ACC112 (cell line): ENCODE measurements around the gene STK16.

ENCODE experiments used
- H2AFZ ChIP-seq: fragments of 200-600 bp; sonication (generic); one replicate; pipeline ENCODE4 v1.6.0; 2017; ENCODE audit warnings: antibody characterized with exemption, low read length; ENCODE audit not compliant: unreplicated experiment
- H3K27ac ChIP-seq: fragments of 200-600 bp; sonication (generic); 2 replicates; pipeline ENCODE4 v1.5.1; 2014; ENCODE audit warnings: low read depth, mild to moderate bottlenecking, antibody characterized with exemption, low read length, moderate library complexity
- H3K27me3 ChIP-seq: fragments of 200-600 bp; sonication (generic); 2 replicates; pipeline ENCODE4 v1.6.1; 2014; ENCODE audit warnings: mild to moderate bottlenecking, antibody characterized with exemption, low read length, moderate library complexity, mixed read lengths; ENCODE audit not compliant: insufficient read depth
- H3K36me3 ChIP-seq: fragments of 200-600 bp; sonication (generic); 2 replicates; pipeline ENCODE4 v1.6.1; 2016; ENCODE audit warnings: mild to moderate bottlenecking, antibody characterized with exemption, low read length, moderate library complexity, mixed read lengths; ENCODE audit not compliant: insufficient read depth
- H3K4me1 ChIP-seq: fragments of 200-600 bp; sonication (generic); one replicate; pipeline ENCODE4 v1.6.1; 2016; ENCODE audit warnings: low read length, mixed read lengths; ENCODE audit not compliant: insufficient read depth, unreplicated experiment, control insufficient read depth
- H3K4me3 ChIP-seq: fragments of 200-600 bp; sonication (generic); 2 replicates; pipeline ENCODE4 v1.5.1; 2014; ENCODE audit warnings: mild to moderate bottlenecking, low read depth, low read length
- H3K79me2 ChIP-seq: fragments of 200-600 bp; sonication (generic); one replicate; pipeline ENCODE4 v1.6.0; 2016; ENCODE audit warnings: low read length; ENCODE audit not compliant: control insufficient read depth, unreplicated experiment, insufficient read depth

STK16 gene

GRCh38 chr2:219272356-219272755, 27.1 kb downstream of the STK16 start:
- Histone ChIP-seq H3K79me2 (no peaks in the 10 kb centered on the region), H3K36me3 (no peaks in the 10 kb centered on the region), H3K27me3 (no peaks in the 10 kb centered on the region), H3K27ac (no peak overlapping the region), H2AFZ (no peak overlapping the region), H3K4me3 (no peak overlapping the region), H3K4me1 (peaks cover 23% of the 10 kb centered on the region)

DNA sequence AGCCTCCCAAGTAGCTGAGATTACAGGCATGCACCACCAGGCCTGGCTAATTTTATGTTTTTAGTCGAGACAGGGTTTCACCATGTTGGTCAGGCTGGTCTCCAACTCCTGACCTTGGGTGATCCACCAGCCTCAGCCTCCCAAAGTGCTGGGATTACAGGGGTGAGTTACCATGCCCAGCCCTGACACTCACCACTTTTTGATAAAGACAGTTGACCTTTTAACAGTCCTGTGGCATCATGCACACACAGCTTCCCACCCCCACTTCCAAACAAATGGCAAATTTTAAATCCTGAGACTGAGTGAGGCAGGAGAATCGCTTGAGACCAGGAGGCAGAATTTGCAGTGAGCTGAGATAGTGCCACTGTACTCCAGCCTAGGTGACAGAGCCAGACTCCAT, 27.7 kb downstream of the STK16 start:
- no peaks in the 10 kb centered on the region for H3K79me2 ChIP-seq

DNA sequence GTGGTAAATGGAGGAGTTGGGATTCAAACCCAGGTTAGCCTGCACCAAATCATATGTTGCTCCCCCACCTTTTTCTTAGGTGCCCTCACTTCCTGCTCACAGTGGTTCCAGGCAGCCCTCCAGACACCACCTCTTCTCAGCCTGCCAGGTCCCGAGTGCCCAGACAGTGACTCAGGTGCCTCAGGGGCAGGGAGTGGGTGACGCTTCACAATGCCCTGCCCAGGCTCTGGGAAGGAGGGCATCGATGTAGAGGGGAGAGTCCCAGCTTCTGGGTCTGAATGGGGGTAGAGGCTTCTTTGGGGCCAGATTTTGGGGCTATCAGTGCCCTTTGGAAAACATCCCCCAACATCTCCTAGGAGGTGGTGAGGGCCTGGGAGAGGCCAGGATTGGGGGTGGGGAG, 28.7 kb downstream of the STK16 start:
- peak overlapping the region; percentile 6 for H2AFZ ChIP-seq
- peak overlapping the region; percentile 14; the same call in 1 of the 2 replicates for H3K4me3 ChIP-seq
- peak overlapping the region; percentile 71 for H3K27ac ChIP-seq

More for the DNA sequence above, 27.7 kb downstream of the STK16 start:
- Histone ChIP-seq H3K27ac (no peak overlapping the region), H3K36me3 (no peaks in the 10 kb centered on the region), H3K4me1 (peaks cover 29% of the 10 kb centered on the region), H3K27me3 (no peaks in the 10 kb centered on the region), H3K4me3 (no peak overlapping the region), H2AFZ (no peak overlapping the region)

GRCh38 chr2:219274361-219274921, 29.2 kb downstream of the STK16 start:
- no peaks in the 10 kb centered on the region for H3K36me3 ChIP-seq
- no peaks in the 10 kb centered on the region for H3K27me3 ChIP-seq
- H3K4me1 ChIP-seq = peaks cover 37% of the 10 kb centered on the region
- peak overlapping the region; percentile 14; the same call in 1 of the 2 replicates for H3K4me3 ChIP-seq
- peak overlapping the region; percentile 71 for H3K27ac ChIP-seq
- H2AFZ ChIP-seq = peak overlapping the region; percentile 6
- no peaks in the 10 kb centered on the region for H3K79me2 ChIP-seq

More for the DNA sequence above, 28.7 kb downstream of the STK16 start:
- H3K79me2 ChIP-seq = no peaks in the 10 kb centered on the region
- no peaks in the 10 kb centered on the region for H3K36me3 ChIP-seq
- peaks cover 37% of the 10 kb centered on the region for H3K4me1 ChIP-seq
- no peaks in the 10 kb centered on the region for H3K27me3 ChIP-seq

DNA sequence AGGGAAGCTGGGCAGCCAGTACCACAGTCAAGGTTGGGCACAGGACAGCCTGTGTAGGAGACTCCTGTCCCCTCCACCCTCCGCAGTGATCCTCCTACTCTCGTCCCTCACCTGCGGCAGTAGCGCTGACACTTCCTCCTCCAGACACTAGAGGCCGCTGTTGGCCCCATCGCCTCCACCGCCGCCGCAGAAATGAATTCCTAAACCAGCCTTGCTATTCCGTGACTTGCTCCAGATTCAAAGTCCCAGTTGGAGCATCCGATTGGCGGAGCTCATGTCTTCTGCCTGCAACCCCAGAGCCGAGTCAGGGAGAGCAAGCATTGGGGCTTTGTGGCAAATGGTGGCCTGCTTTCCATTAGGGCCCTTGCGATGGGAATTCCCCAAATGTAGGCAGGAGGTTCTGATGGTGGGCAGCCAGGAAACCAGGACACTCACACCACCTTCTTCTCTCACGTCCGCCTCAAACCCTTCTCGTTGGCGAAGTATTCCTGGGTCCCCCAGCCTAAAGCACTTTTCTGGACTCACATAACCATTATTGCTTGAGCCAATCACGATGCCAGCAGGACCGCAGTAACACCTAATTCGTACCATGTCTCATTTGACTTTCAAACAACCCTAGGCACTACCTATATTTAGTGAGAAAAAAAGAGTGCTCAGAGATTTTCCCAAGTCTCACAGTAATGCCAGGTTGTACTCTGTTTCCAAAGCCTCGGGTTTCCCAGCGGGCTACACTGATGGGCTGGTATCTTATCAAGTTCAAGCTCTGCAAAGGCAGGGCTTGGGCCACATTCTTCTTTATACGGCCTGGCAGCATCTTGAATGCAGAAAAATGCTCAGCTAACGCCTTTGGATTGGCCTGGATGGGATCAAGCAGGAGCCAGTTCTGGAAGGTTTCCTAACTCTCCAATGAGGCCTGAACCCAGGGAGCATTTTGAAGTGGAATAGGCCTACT, 32.7 kb downstream of the STK16 start:
- H3K4me1 ChIP-seq = peaks cover 39% of the 10 kb centered on the region
- peak overlapping the region; percentile 35 for H2AFZ ChIP-seq
- H3K36me3 ChIP-seq = no peaks in the 10 kb centered on the region
- H3K27me3 ChIP-seq = no peaks in the 10 kb centered on the region
- peak overlapping the region; percentile 82 for H3K4me3 ChIP-seq
- H3K79me2 ChIP-seq = no peaks in the 10 kb centered on the region
- H3K27ac ChIP-seq = peak overlapping the region; percentile 96

- H3K36me3 ChIP-seq = no peaks in the 10 kb centered on the region
- peak overlapping the region; percentile 82 for H3K4me3 ChIP-seq
- peak overlapping the region; percentile 96 for H3K27ac ChIP-seq
- no peaks in the 10 kb centered on the region for H3K79me2 ChIP-seq
- peaks cover 37% of the 10 kb centered on the region for H3K4me1 ChIP-seq
- peak overlapping the region; percentile 35 for H2AFZ ChIP-seq
- no peaks in the 10 kb centered on the region for H3K27me3 ChIP-seq
These were observed 33.4 kb downstream of the STK16 start for GRCh38 chr2:219278655-219279150.

DNA sequence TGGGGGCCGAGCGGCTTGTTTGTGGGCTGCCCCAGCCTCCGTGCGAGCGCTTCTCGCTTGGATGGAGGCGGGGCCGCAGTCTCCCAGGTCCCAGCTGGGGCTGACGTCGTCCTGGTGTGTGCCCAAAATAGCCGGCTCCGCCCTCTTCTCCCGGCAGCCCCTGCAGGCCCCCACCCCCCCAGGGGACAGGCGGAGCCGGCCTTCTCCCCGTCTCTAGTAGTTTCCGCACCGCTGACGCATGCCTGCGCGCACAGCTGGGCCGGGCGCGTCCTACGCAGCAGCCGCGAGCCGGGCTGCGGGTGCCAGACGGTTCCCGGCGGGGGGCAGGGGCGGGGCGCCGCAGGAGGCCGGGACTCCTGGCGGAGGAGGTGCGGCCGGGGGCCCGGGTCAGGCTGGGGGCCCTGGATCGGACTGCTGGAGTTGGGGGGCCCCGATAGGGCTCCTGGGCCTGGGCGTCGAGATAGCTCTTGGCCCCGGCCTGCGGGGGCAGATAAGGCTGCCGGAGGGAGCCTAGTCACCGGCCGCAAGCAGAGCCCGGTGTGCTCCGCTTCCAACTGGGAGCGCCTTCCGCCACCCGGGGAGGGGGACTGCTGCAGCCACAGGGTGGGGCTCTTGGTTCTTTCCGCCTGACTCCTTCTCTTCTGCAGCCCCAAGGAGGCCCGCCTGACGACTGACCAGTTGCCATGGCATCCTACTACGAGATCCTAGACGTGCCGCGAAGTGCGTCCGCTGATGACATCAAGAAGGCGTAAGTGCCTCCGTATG, 34.1 kb downstream of the STK16 start, which contains the start of gene DNAJB2:
DNAJB2 (plus strand) TSS at position 216 of the 765 bp plus-strand sequence; CDS start at position 684, 468 bp downstream.
- Histone ChIP-seq H2AFZ (peak within 1 kb of the TSS; percentile 35), H3K4me1 (peaks cover 30% of the 10 kb centered on the region), H3K27ac (peak within 1 kb of the TSS; percentile 96), H3K4me3 (peak within 1 kb of the TSS; percentile 82), H3K36me3 (no peaks in the 10 kb centered on the region), H3K27me3 (no peaks in the 10 kb centered on the region), H3K79me2 (no peaks in the 10 kb centered on the region)

DNA sequence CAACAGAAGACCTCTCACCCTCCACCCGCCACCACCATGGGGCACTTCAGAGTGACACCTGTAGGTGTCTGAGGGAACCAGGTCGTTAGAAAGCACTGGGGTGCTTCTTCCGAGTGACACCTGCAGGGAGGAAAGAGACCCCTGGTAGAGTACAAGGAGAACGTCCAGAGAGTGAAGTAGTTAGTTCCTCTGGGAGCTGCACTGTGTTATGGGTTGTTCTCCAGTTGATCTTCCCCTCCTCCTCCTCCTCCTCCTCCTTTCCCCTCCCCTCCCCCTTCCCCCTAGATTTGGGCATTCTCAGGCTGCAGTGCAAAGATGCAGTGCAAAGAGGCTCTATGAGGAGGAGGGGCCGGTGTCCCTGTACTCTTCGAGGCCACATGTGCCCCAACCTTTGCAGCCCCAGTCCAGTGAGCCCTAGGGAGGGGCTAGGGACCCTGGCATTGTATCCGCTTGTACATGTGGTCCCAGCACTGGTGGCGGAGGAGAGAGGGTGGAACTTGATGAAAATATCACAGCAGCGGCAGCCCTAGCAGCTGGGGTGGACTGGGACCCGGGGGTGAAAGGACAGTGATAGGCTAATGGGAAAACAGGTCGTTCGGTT, 34.7 kb downstream of the STK16 start:
- Histone ChIP-seq H3K27me3 (no peaks in the 10 kb centered on the region), H3K79me2 (no peaks in the 10 kb centered on the region), H3K36me3 (no peaks in the 10 kb centered on the region), H3K4me3 (peak overlapping the region; percentile 82), H3K27ac (peak overlapping the region; percentile 96), H3K4me1 (peaks cover 24% of the 10 kb centered on the region), H2AFZ (no peak overlapping the region)

DNA sequence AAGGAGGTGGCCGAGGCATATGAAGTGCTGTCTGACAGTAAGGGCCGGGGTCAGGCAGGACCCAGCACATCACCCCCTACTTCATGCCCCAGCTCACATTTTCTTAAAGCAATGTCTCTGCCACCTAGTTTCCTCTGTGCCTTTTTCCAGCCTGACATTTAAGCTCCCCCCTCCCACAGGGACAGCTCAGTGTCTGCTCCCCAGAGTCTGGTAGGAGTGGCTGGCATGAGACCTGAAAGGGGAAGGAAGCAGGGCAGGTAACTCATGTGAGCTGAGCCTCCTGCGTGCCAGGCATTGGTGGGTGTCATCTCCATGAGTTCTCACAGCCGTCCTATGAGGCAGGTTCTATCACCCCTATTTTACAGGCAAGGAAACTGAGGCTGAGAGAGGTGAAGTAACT, 35.4 kb downstream of the STK16 start:
- Histone ChIP-seq H3K27me3 (no peaks in the 10 kb centered on the region), H3K4me3 (peak overlapping the region; percentile 82; the same call in 1 of the 2 replicates), H3K36me3 (no peaks in the 10 kb centered on the region), H3K4me1 (peaks cover 23% of the 10 kb centered on the region), H3K27ac (peak overlapping the region; percentile 96; the same call in 1 of the 2 replicates), H3K79me2 (no peaks in the 10 kb centered on the region), H2AFZ (no peak overlapping the region)

- no peaks in the 10 kb centered on the region for H3K36me3 ChIP-seq
These were observed 36.3 kb downstream of the STK16 start for GRCh38 chr2:219281588-219281987.

More at GRCh38 chr2:219281588-219281987, 36.3 kb downstream of the STK16 start:
- Histone ChIP-seq H3K79me2 (no peaks in the 10 kb centered on the region), H2AFZ (no peak overlapping the region), H3K4me1 (peaks cover 28% of the 10 kb centered on the region), H3K27me3 (no peaks in the 10 kb centered on the region), H3K4me3 (no peak overlapping the region), H3K27ac (no peak overlapping the region)
